H1 (cell line): Measurements from ENCODE around the gene NFIA. TPM values are rescaled to one million over a fixed set of nuclear protein-coding genes. Genes with fewer than 3 reads are reported as not detected.

Source experiments
- CTCF ChIA-PET: fragments of 300-600 bp; sonication (Branson Sonifier 250); formaldehyde crosslinking; loops from one replicate; lab custom pipeline; 2021; ENCODE audit not compliant: partially characterized antibody; lab: Charles Lee
- POLR2A ChIA-PET: fragments of 300-600 bp; sonication (Branson Sonifier 250); formaldehyde crosslinking; loops from one replicate; lab custom pipeline; 2021; ENCODE audit warnings: inconsistent platforms; ENCODE audit not compliant: partially characterized antibody; lab: Charles Lee
- DNase-seq, 2 experiments: peaks; one replicate each; pipeline versions ENCODE4 v3.0.0 to v3.0.0-alpha.2; 2010 to 2022; ENCODE audit warnings: low spot score in 2 of 2, low read depth in 1 of 2, mixed read lengths in 1 of 2
- FAIRE-seq: peaks from 2 replicates; lab custom pipeline; 2011; peaks lifted over from hg19 to GRCh38; lab: Jason Lieb, UNC
- H2AFZ ChIP-seq: 2 replicates; pipeline ENCODE4 v1.8.1; 2012; ENCODE audit warnings: low read length, inconsistent platforms
- H2AK5ac ChIP-seq: 2 replicates; pipeline ENCODE4 v1.6.1; 2013; ENCODE audit warnings: low read depth, low read length
- H2BK120ac ChIP-seq: replicated peaks from 2 replicates; pipeline ENCODE3; 2013; ENCODE audit warnings: low read depth, low read length, inconsistent platforms
- H2BK12ac ChIP-seq: 2 replicates; pipeline ENCODE4 v1.6.1; 2013; ENCODE audit warnings: low read depth, low read length
- H2BK15ac ChIP-seq: 2 replicates; pipeline ENCODE4 v1.6.1; 2013; ENCODE audit warnings: low read length
- H2BK20ac ChIP-seq: 2 replicates; pipeline ENCODE4 v1.6.1; 2013; ENCODE audit warnings: low read length
- H2BK5ac ChIP-seq: 2 replicates; pipeline ENCODE4 v1.6.1; 2013; ENCODE audit warnings: low read depth, low read length
- H3K14ac ChIP-seq: 2 replicates; pipeline ENCODE4 v1.6.1; 2013; ENCODE audit warnings: inconsistent platforms; ENCODE audit not compliant: insufficient read length
- H3K18ac ChIP-seq: 2 replicates; pipeline ENCODE4 v1.6.1; 2013; ENCODE audit warnings: low read length; ENCODE audit errors: extremely low read depth
- H3K23ac ChIP-seq: 2 replicates; pipeline ENCODE4 v1.6.1; 2013; ENCODE audit warnings: inconsistent platforms; ENCODE audit not compliant: insufficient read length
- H3K23me2 ChIP-seq: 2 replicates; pipeline ENCODE4 v1.6.1; 2013; ENCODE audit warnings: low read depth, low read length
- H3K27ac ChIP-seq: 2 replicates; pipeline ENCODE4 v1.6.1; 2011; ENCODE audit warnings: low read depth, low read length, inconsistent platforms
- H3K27me3 ChIP-seq, 4 experiments: replicated peaks in 1 of 4; 1 replicate in 1 of 4; 2 replicates in 3 of 4; pipeline versions ENCODE4 v1.6.1 to v1.8.1; 2011 to 2013; ENCODE audit warnings: low read length in 3 of 4, mild to moderate bottlenecking in 3 of 4, inconsistent platforms in 2 of 4, mixed read lengths in 2 of 4, moderate library complexity in 1 of 4; ENCODE audit not compliant: control insufficient read depth in 3 of 4, insufficient read depth in 3 of 4; ENCODE audit errors: extremely low read depth in 1 of 4
- H3K36me3 ChIP-seq, 4 experiments: 2 replicates each; pipeline versions ENCODE4 v1.6.1 to v1.8.1; 2011 to 2013; ENCODE audit warnings: mild to moderate bottlenecking in 4 of 4, low read length in 3 of 4, moderate library complexity in 2 of 4, control low read depth in 1 of 4, inconsistent platforms in 1 of 4; ENCODE audit not compliant: insufficient read depth in 4 of 4, control insufficient read depth in 2 of 4
- H3K4ac ChIP-seq: replicated peaks from 2 replicates; pipeline ENCODE3; 2013; ENCODE audit warnings: low read length, low read depth, mixed read lengths, inconsistent platforms; ENCODE audit not compliant: insufficient read length
- H3K4me1 ChIP-seq, 4 experiments: replicated peaks in 1 of 4; 1 replicate in 1 of 4; 2 replicates in 3 of 4; pipeline versions ENCODE4 v1.6.1 to v1.8.1; 2011 to 2013; ENCODE audit warnings: low read length in 3 of 4, inconsistent platforms in 2 of 4, mixed read lengths in 1 of 4; ENCODE audit not compliant: insufficient read depth in 4 of 4, control insufficient read depth in 3 of 4
- H3K4me2 ChIP-seq, 2 experiments: 2 replicates each; pipeline versions ENCODE4 v1.6.1 to v1.8.1; 2011 to 2013; ENCODE audit warnings: low read depth in 2 of 2, low read length in 2 of 2, control low read depth in 1 of 2, inconsistent platforms in 1 of 2, mild to moderate bottlenecking in 1 of 2; ENCODE audit not compliant: insufficient read depth in 1 of 2
- H3K4me3 ChIP-seq, 4 experiments: fragments of 200-600, 300-600 bp in 1 of 4; sonication (generic), shearing (Covaris generic), sonication (Bioruptor Twin) in 1 of 4; 2 replicates each; pipeline versions ENCODE4 v1.5.1 to v1.8.1; 2011 to 2016; ENCODE audit warnings: low read length in 4 of 4, low read depth in 3 of 4, control low read depth in 2 of 4, inconsistent platforms in 2 of 4, mild to moderate bottlenecking in 2 of 4, mixed read lengths in 1 of 4, moderate library complexity in 1 of 4; ENCODE audit not compliant: insufficient read depth in 2 of 4; ENCODE audit errors: extremely low read depth in 1 of 4
- H3K56ac ChIP-seq: replicated peaks from 2 replicates; pipeline ENCODE3; 2013; ENCODE audit warnings: low read depth, mild to moderate bottlenecking, mixed read lengths, low read length, inconsistent platforms; ENCODE audit not compliant: insufficient read length
- H3K79me1 ChIP-seq: 2 replicates; pipeline ENCODE4 v1.6.1; 2013; ENCODE audit warnings: low read depth, low read length, control low read depth
- H3K79me2 ChIP-seq, 2 experiments: 2 replicates each; pipeline versions ENCODE4 v1.6.1 to v1.8.1; 2012 to 2013; ENCODE audit warnings: low read length in 2 of 2, mild to moderate bottlenecking in 2 of 2, inconsistent platforms in 1 of 2; ENCODE audit not compliant: insufficient read depth in 2 of 2, control insufficient read depth in 1 of 2
- H3K9ac ChIP-seq, 4 experiments: replicated peaks in 1 of 4; 1 replicate in 1 of 4; 2 replicates in 3 of 4; pipeline versions ENCODE4 v1.6.1 to v1.8.1; 2011 to 2013; ENCODE audit warnings: low read depth in 3 of 4, low read length in 3 of 4, control low read depth in 2 of 4, mild to moderate bottlenecking in 2 of 4, moderate library complexity in 2 of 4, inconsistent platforms in 1 of 4; ENCODE audit errors: extremely low read depth in 1 of 4
- H3K9me3 ChIP-seq, 2 experiments: 2 replicates each; pipeline versions ENCODE4 v1.6.1 to v1.8.1; 2012 to 2013; ENCODE audit warnings: mild to moderate bottlenecking in 2 of 2, moderate library complexity in 2 of 2, control low read depth in 1 of 2, inconsistent platforms in 1 of 2, low read depth in 1 of 2, low read length in 1 of 2, mixed read lengths in 1 of 2; ENCODE audit not compliant: insufficient read depth in 2 of 2
- H4K20me1 ChIP-seq, 2 experiments: replicated peaks in 1 of 2; 2 replicates each; pipeline versions ENCODE3 to v1.8.1; 2011 to 2013; ENCODE audit warnings: inconsistent platforms in 2 of 2, low read length in 2 of 2, mild to moderate bottlenecking in 1 of 2; ENCODE audit not compliant: insufficient read depth in 2 of 2, control insufficient read depth in 1 of 2
- H4K5ac ChIP-seq: 2 replicates; pipeline ENCODE4 v1.6.1; 2013; ENCODE audit warnings: low read length, low read depth, mixed read lengths, inconsistent platforms; ENCODE audit not compliant: insufficient read length
- H4K8ac ChIP-seq: 2 replicates; pipeline ENCODE4 v1.8.0; 2013; ENCODE audit warnings: mild to moderate bottlenecking, moderate library complexity, low read length, inconsistent platforms; ENCODE audit not compliant: insufficient read depth; ENCODE audit errors: extremely low read depth
- H4K91ac ChIP-seq: replicated peaks from 2 replicates; pipeline ENCODE3; 2013; ENCODE audit warnings: low read length, mixed read lengths, inconsistent platforms; ENCODE audit not compliant: insufficient read length
- BACH1 ChIP-seq: IDR thresholded peaks from 2 replicates; pipeline ENCODE4 v1.6.1; 2012; ENCODE audit warnings: low read length, improper control_type of control experiment
- BCL11A ChIP-seq, 2 experiments: IDR thresholded peaks; one replicate each; pipeline ENCODE4 v1.6.1; 2011; ENCODE audit warnings: low read depth in 2 of 2, low read length in 2 of 2, mild to moderate bottlenecking in 2 of 2
- EZH2 ChIP-seq: fragments of 200-600 bp; sonication (generic); IDR thresholded peaks from 2 replicates; pipeline ENCODE4 v1.7.1; 2012; ENCODE audit warnings: low read depth, mild to moderate bottlenecking, moderate library complexity, low read length, inconsistent platforms; ENCODE audit not compliant: severe bottlenecking
- HDAC2 ChIP-seq, 2 experiments: fragments of 300-600 bp in 1 of 2; sonication (generic) in 1 of 2; IDR thresholded peaks; 2 replicates each; pipeline ENCODE4 v1.6.1; 2011 to 2012; ENCODE audit warnings: low read depth in 2 of 2, low read length in 2 of 2, mild to moderate bottlenecking in 2 of 2, moderate library complexity in 2 of 2, borderline replicate concordance in 1 of 2, inconsistent platforms in 1 of 2
- MAFK ChIP-seq: IDR thresholded peaks from 2 replicates; pipeline ENCODE4 v1.6.1; 2012; ENCODE audit warnings: low read depth, mild to moderate bottlenecking, improper control_type of control experiment, low read length
- PHF8 ChIP-seq: fragments of 200-600 bp; sonication (generic); conservative IDR thresholded peaks from 2 replicates; pipeline ENCODE4 v1.7.1; 2012; ENCODE audit warnings: low read depth, mild to moderate bottlenecking, inconsistent platforms, low read length, moderate library complexity
- RNF2 ChIP-seq: fragments of 200-900, 300-1000 bp; sonication (generic); IDR thresholded peaks from 2 replicates; pipeline ENCODE4 v1.7.1; 2016; ENCODE audit warnings: borderline replicate concordance, low read depth, mild to moderate bottlenecking, antibody characterized with exemption, low read length; ENCODE audit not compliant: poor library complexity, severe bottlenecking; ENCODE audit errors: missing control alignments
- SUZ12 ChIP-seq: fragments of 200-600 bp; sonication (generic); IDR thresholded peaks from 2 replicates; pipeline ENCODE4 v1.6.1; 2012; ENCODE audit warnings: mild to moderate bottlenecking, inconsistent platforms, low read length, moderate library complexity, mixed read lengths
- ZNF274 ChIP-seq: IDR thresholded peaks from 2 replicates; pipeline ENCODE4 v1.7.0; 2012; ENCODE audit warnings: low read length, borderline replicate concordance; ENCODE audit errors: extremely low read depth
- WGBS, 2 experiments: shearing (Covaris generic) in 1 of 2; methylation state at CpG; one replicate each; pipeline versions ENCODE4 v1.1.6 to v1.1.7; 2013 to 2015; ENCODE audit warnings: low lambda C conversion rate in 2 of 2, mixed read lengths in 2 of 2, inconsistent platforms in 1 of 2, low coverage in 1 of 2, missing lambda C conversion rate in 1 of 2; ENCODE audit not compliant: insufficient replicate concordance in 2 of 2, insufficient coverage in 1 of 2, insufficient read length in 1 of 2; ENCODE audit errors: extremely low coverage in 1 of 2, missing lambda C conversion rate in 1 of 2; 5-methylcytosine and 5-hydroxymethylcytosine counted together
- polyA plus RNA-seq, 7 experiments: library from polyadenylated mRNA; depleted of rRNA in 3 of 7; stranded (reverse) in 5 of 7; unstranded in 2 of 7; fragments of >200 nt in 5 of 7; fragments of 200-250 nt in 2 of 7; gene quantifications; 1 replicate in 5 of 7; 2 replicates in 1 of 7; 4 replicates in 1 of 7; pipeline versions ENCODE4 v1.2.1 to v1.2.3, GENCODE V29; 2011 to 2013; ENCODE audit warnings: missing spikeins in 2 of 7, mixed read lengths in 2 of 7
- total RNA-seq: library from RNA; stranded (reverse); fragmentation: NEBNext Ultra II Directional; extraction: Animal tissue kit (Norgen Biotek cat#: 25700); gene quantifications from 2 replicates; pipeline ENCODE4 v1.2.1, GENCODE V29; 2021

The NFIA gene
- total and polyA plus RNA-seq, 2 of the 8 experiments (the other 6 are each of a cell fraction or from before 2014, with no cell fraction given): 1.8 to 2.3 TPM

GRCh38 chr1:61050541-61051442 lies 31.6 kb upstream of the NFIA start:
- peaks cover 4 to 9% of the 10 kb centered on the region in 2 experiments for H4K20me1 ChIP-seq
- H2BK5ac ChIP-seq: no peak overlapping the region
- peak in 1 of 2 experiments; percentile 68 for DNase-seq
- no peak overlapping the region for H2BK15ac ChIP-seq
- FAIRE-seq: no peak
- peaks cover 0 to 22% (median 11%) of the 10 kb centered on the region in 4 experiments; a peak in 5 of 7 replicates for H3K4me1 ChIP-seq
- H3K27ac ChIP-seq: no peak overlapping the region
- H3K27me3 ChIP-seq: peaks cover 38 to 49% (median 49%) of the 10 kb centered on the region in 4 experiments
- H3K79me1 ChIP-seq: no peaks in the 10 kb centered on the region
- no peak overlapping the region for H2AK5ac ChIP-seq
- H3K18ac ChIP-seq: no peak overlapping the region
- H4K91ac ChIP-seq: no peak overlapping the region
- ChIA-PET CTCF (interaction anchor here (0.6 to 6.7 kb wide), 50 partner anchors 8 to 770 kb away, joined by 3 to 65 read pairs (median 4); partner anchors contain the start of gene NFIA), POLR2A (interaction anchor here (0.7 to 1.2 kb wide), 3 partner anchors 26 to 45 kb away, joined by 3 to 8 read pairs (median 4); partner anchors contain the start of gene NFIA)
- no peak overlapping the region for H2BK120ac ChIP-seq
- no peak overlapping the region for H3K4ac ChIP-seq
- H3K23me2 ChIP-seq: peaks cover 11% of the 10 kb centered on the region
- H2BK12ac ChIP-seq: no peak overlapping the region
- H3K4me2 ChIP-seq: peak overlapping the region; percentile 81 to 86
- H3K9ac ChIP-seq: peak overlapping the region in 1 of 4 experiments; percentile 53; a peak in 1 of 7 replicates
- H4K8ac ChIP-seq: no peak overlapping the region
- 3% methylated on average over 17 of the region's 85 CpGs; no CpG with 5 or more reads in 1 of the 2 experiments for WGBS, 2 experiments
- no peak overlapping the region for H2BK20ac ChIP-seq
- no peak overlapping the region; the same call in 1 of the 2 replicates for H2AFZ ChIP-seq
- no peak overlapping the region for H3K14ac ChIP-seq
- no peaks in the 10 kb centered on the region for H3K36me3 ChIP-seq
- no peak overlapping the region for H3K56ac ChIP-seq
- no peaks in the 10 kb centered on the region for H3K79me2 ChIP-seq
- H3K9me3 ChIP-seq: no peaks in the 10 kb centered on the region
- H3K4me3 ChIP-seq: peak overlapping the region; percentile 34 to 85 (median 58)
- no peak overlapping the region for H4K5ac ChIP-seq
- no peak overlapping the region for H3K23ac ChIP-seq
- TF ChIP-seq PHF8: 0 out of 2 replicates have a peak, but pooled peaks have one; percentile 8
- TF ChIP-seq BACH1: peak; percentile 63
- TF ChIP-seq EZH2: no peak
- TF ChIP-seq MAFK: peak; percentile 36; the same call in 1 of the 2 replicates
- TF ChIP-seq HDAC2 (IDR thresholded peaks at IDR 0.05; ENCODE audit: borderline replicate concordance in 1 of 2, low read depth in 2 of 2, low read length in 2 of 2): 0 out of 4 replicates have a peak, but pooled peaks of 1 of the 2 experiments have one; percentile 23
- peak; percentile 34; the same call in 1 of the 2 replicates for TF ChIP-seq SUZ12
- TF ChIP-seq BCL11A (IDR thresholded peaks at IDR 0.05; ENCODE audit: low read depth in 2 of 2, low read length in 2 of 2): no peak
- peak; percentile 59 for TF ChIP-seq RNF2
- TF ChIP-seq ZNF274: no peak
